PC-9 (cell line): ENCODE data around the gene PDE7B. TPM values are rescaled to one million over a fixed set of nuclear protein-coding genes. Genes with fewer than 3 reads are reported as not detected.

Experiments used
- BruUV-seq: library from RNA; stranded (reverse); fragments of 400-500 nt; replicated peaks from 2 replicates; lab custom pipeline; 2021; lab: Mats Ljungman, UMichigan
- CTCF ChIA-PET: fragments of 300-600 bp; sonication (Branson Sonifier 250); formaldehyde crosslinking; loops from one replicate; lab custom pipeline; 2022; ENCODE audit warnings: antibody characterized with exemption; lab: Charles Lee
- POLR2A ChIA-PET: fragments of 300-600 bp; sonication (Branson Sonifier 250); formaldehyde crosslinking; loops from one replicate; lab custom pipeline; 2022; ENCODE audit warnings: antibody characterized with exemption; ENCODE audit not compliant: unreplicated experiment; lab: Charles Lee
- DNase-seq, 2 experiments: peaks; one replicate each; pipeline versions ENCODE4 v3.0.0 to v3.0.0-alpha.2; 2015 to 2022; ENCODE audit warnings: mixed read lengths in 1 of 2
- H2AFZ ChIP-seq: fragments of 200-600 bp; sonication (generic); 2 replicates; pipeline ENCODE4 v1.8.1; 2017; ENCODE audit warnings: antibody characterized with exemption
- H3F3A ChIP-seq: fragments of 200-600 bp; sonication (generic); 2 replicates; pipeline ENCODE4 v1.8.1; 2017; ENCODE audit warnings: antibody characterized with exemption, mild to moderate bottlenecking, low read depth; ENCODE audit not compliant: insufficient read depth
- H3K27ac ChIP-seq: fragments of 200-600 bp; sonication (generic); 2 replicates; pipeline ENCODE4 v1.6.1; 2016; ENCODE audit warnings: mixed run types
- H3K27me3 ChIP-seq: fragments of 200-600 bp; sonication (generic); 2 replicates; pipeline ENCODE4 v1.6.1; 2016; ENCODE audit warnings: low read depth, mixed run types; ENCODE audit not compliant: insufficient read depth
- H3K36me3 ChIP-seq: fragments of 200-600 bp; sonication (generic); 2 replicates; pipeline ENCODE4 v1.6.1; 2016; ENCODE audit warnings: low read depth, mixed run types
- H3K4me1 ChIP-seq: fragments of 200-600 bp; sonication (generic); replicated peaks from 2 replicates; pipeline ENCODE4 v1.6.1; 2016; ENCODE audit warnings: mixed run types; ENCODE audit not compliant: insufficient read depth
- H3K4me2 ChIP-seq: fragments of 200-600 bp; sonication (generic); 2 replicates; pipeline ENCODE4 v1.6.1; 2017; ENCODE audit warnings: mixed run types
- H3K4me3 ChIP-seq: fragments of 200-600 bp; sonication (generic); 2 replicates; pipeline ENCODE4 v1.6.1; 2016; ENCODE audit warnings: mixed run types
- H3K79me2 ChIP-seq: fragments of 200-600 bp; sonication (generic); 2 replicates; pipeline ENCODE4 v1.6.1; 2017; ENCODE audit warnings: low read depth, mixed run types
- H3K9me2 ChIP-seq: fragments of 200-600 bp; sonication (generic); 2 replicates; pipeline ENCODE4 v1.8.1; 2017; ENCODE audit warnings: mild to moderate bottlenecking; ENCODE audit not compliant: insufficient read depth
- H3K9me3 ChIP-seq: fragments of 200-600 bp; sonication (generic); 2 replicates; pipeline ENCODE4 v1.8.1; 2016; ENCODE audit warnings: low read depth; ENCODE audit not compliant: insufficient read depth
- H4K20me1 ChIP-seq: fragments of 200-600 bp; sonication (generic); 2 replicates; pipeline ENCODE4 v1.8.1; 2017; ENCODE audit not compliant: insufficient read depth
- CTCF ChIP-seq: fragments of 200-600 bp; sonication (generic); conservative IDR thresholded peaks from 2 replicates; pipeline ENCODE4 v1.6.1; 2017; ENCODE audit warnings: mixed run types, antibody characterized with exemption, mild to moderate bottlenecking, moderate library complexity
- EZH2 ChIP-seq: fragments of 200-600 bp; sonication (generic); IDR thresholded peaks from 2 replicates; pipeline ENCODE4 v1.8.0; 2017; ENCODE audit warnings: antibody characterized with exemption, low read depth
- intact Hi-C: fragments of 100-400 bp; cut with micrococcal nuclease; formaldehyde crosslinking; loops from one replicate; pipeline ENCODE4 v1.10.0; 2022; ENCODE audit not compliant: unreplicated experiment
- total RNA-seq: library from RNA; stranded (reverse); gene quantifications from 2 replicates; pipeline ENCODE4 v1.2.3, GENCODE V29; 2021

The PDE7B gene
- total RNA-seq, 1 experiment from 2014 or later = 0.31 TPM

- CTCF ChIA-PET = no interaction called here
- no peak overlapping the region for H3K27ac ChIP-seq
- peaks cover 5% of the 10 kb centered on the region; the same call in 1 of the 2 replicates for H3K9me3 ChIP-seq
- H3K36me3 ChIP-seq = no peaks in the 10 kb centered on the region
- DNase-seq = no peak
- no peak for TF ChIP-seq EZH2
- no peak for TF ChIP-seq CTCF
- intact Hi-C loops = no loop called here
- H3K27me3 ChIP-seq = no peaks in the 10 kb centered on the region
- POLR2A ChIA-PET = no interaction called here
- H4K20me1 ChIP-seq = no peaks in the 10 kb centered on the region
- no peaks in the 10 kb centered on the region; the same call in 1 of the 2 replicates for H3F3A ChIP-seq
- BruUV-seq = no TSS peak
- H3K4me2 ChIP-seq = no peak overlapping the region
- no peak overlapping the region for H3K4me3 ChIP-seq
- no peaks in the 10 kb centered on the region for H3K79me2 ChIP-seq
- H3K4me1 ChIP-seq = peaks cover 6% of the 10 kb centered on the region
- no peak overlapping the region for H2AFZ ChIP-seq
- H3K9me2 ChIP-seq = no peaks in the 10 kb centered on the region
Observed at GRCh38 chr6:136228814-136229213, 377.3 kb downstream of the PDE7B start.

GRCh38 chr6:136230219-136230853, 378.8 kb downstream of the PDE7B start:
- intact Hi-C loops = no loop called here
- POLR2A ChIA-PET = no interaction called here
- H3K79me2 ChIP-seq = no peaks in the 10 kb centered on the region
- CTCF ChIA-PET = interaction anchor here (0.7 kb wide), 1 partner anchor 266 kb away, joined by 3 read pairs; no protein-coding TSS in a partner anchor
- H3K4me3 ChIP-seq = no peak overlapping the region
- no peak for DNase-seq
- TF ChIP-seq CTCF = no peak
- no peak for TF ChIP-seq EZH2
- BruUV-seq = no TSS peak
- peaks cover 6% of the 10 kb centered on the region for H3K4me1 ChIP-seq
- H3K4me2 ChIP-seq = no peak overlapping the region
- H3F3A ChIP-seq = no peaks in the 10 kb centered on the region; the same call in 1 of the 2 replicates
- H4K20me1 ChIP-seq = no peaks in the 10 kb centered on the region
- no peak overlapping the region for H2AFZ ChIP-seq
- H3K36me3 ChIP-seq = no peaks in the 10 kb centered on the region
- no peaks in the 10 kb centered on the region for H3K9me2 ChIP-seq
- H3K27me3 ChIP-seq = no peaks in the 10 kb centered on the region
- no peaks in the 10 kb centered on the region for H3K9me3 ChIP-seq
- H3K27ac ChIP-seq = no peak overlapping the region

- H4K20me1 ChIP-seq = no peaks in the 10 kb centered on the region
- H3K79me2 ChIP-seq = no peaks in the 10 kb centered on the region
- H3K9me2 ChIP-seq = no peaks in the 10 kb centered on the region
- H3K36me3 ChIP-seq = no peaks in the 10 kb centered on the region
- intact Hi-C loops = no loop called here
- no peaks in the 10 kb centered on the region for H3K4me1 ChIP-seq
- H3K27ac ChIP-seq = no peak overlapping the region
- no peaks in the 10 kb centered on the region for H3K27me3 ChIP-seq
- no peaks in the 10 kb centered on the region for H3K9me3 ChIP-seq
- no peak for DNase-seq
- H3K4me3 ChIP-seq = no peak overlapping the region
- no peak overlapping the region for H3K4me2 ChIP-seq
- ChIA-PET CTCF (interaction anchor here (0.6 kb wide), 1 partner anchor 697 kb away, joined by 3 read pairs; no protein-coding TSS in a partner anchor), POLR2A (interaction anchor here (0.7 kb wide), 1 partner anchor 332 kb away, joined by 4 read pairs; no protein-coding TSS in a partner anchor)
- BruUV-seq = no TSS peak
- no peak overlapping the region for H2AFZ ChIP-seq
- no peak for TF ChIP-seq CTCF
- no peak for TF ChIP-seq EZH2
- no peaks in the 10 kb centered on the region; the same call in 1 of the 2 replicates for H3F3A ChIP-seq
Observed at GRCh38 chr6:136232701-136233100, 381.2 kb downstream of the PDE7B start.
